Transverse colon (tissue), 4 donors: ENCODE measurements around the gene UBLCP1.

Experiments
- CTCF ChIP-seq, 5 experiments: fragments of 200-600 bp in 3 of 5; fragments of 450-650 bp in 2 of 5; sonication (generic) in 3 of 5; IDR thresholded peaks; 1 replicate in 2 of 5; 2 replicates in 3 of 5; pipeline ENCODE4 v1.5.1; 2016 to 2017; ENCODE audit warnings: antibody characterized with exemption in 5 of 5, inconsistent platforms in 3 of 5, mild to moderate bottlenecking in 2 of 5, moderate library complexity in 1 of 5
- POLR2AphosphoS5 ChIP-seq, 3 donors: sonication (generic); formaldehyde crosslinking; IDR thresholded peaks; one replicate each; pipeline ENCODE4 v1.6.1; 2016; ENCODE audit warnings: antibody characterized with exemption in 3 of 3

- TF ChIP-seq CTCF (IDR thresholded peaks at IDR 0.05) (no peak), POLR2AphosphoS5 (IDR thresholded peaks at IDR 0.05) (no peak)
Measured at GRCh38 chr5:159274676-159275075, 11.6 kb downstream of the UBLCP1 start.
